OCI-LY1 (cell line): Measurements from ENCODE around the gene MRTFB.

Experiments used
- H2AFZ ChIP-seq: fragments of 200-600 bp; sonication (generic), shearing (Covaris generic); 2 replicates; pipeline ENCODE4 v1.6.0; 2014; ENCODE audit warnings: antibody characterized with exemption, mild to moderate bottlenecking, low read length
- H3F3A ChIP-seq: fragments of 200-600 bp; sonication (generic), shearing (Covaris generic); 2 replicates; pipeline ENCODE4 v1.6.0; 2014; ENCODE audit warnings: mild to moderate bottlenecking, antibody characterized with exemption, low read length, moderate library complexity; ENCODE audit not compliant: insufficient read depth
- H3K27ac ChIP-seq: fragments of 200-600 bp; sonication (generic); 2 replicates; pipeline ENCODE4 v1.5.1; 2014; ENCODE audit warnings: low read length, mixed run types, mild to moderate bottlenecking, low read depth; ENCODE audit not compliant: poor library complexity, severe bottlenecking
- H3K27me3 ChIP-seq: fragments of 200-600 bp; sonication (generic); 2 replicates; pipeline ENCODE4 v1.6.0; 2014; ENCODE audit warnings: antibody characterized with exemption, mild to moderate bottlenecking, low read length, moderate library complexity; ENCODE audit not compliant: insufficient read depth
- H3K36me3 ChIP-seq: fragments of 200-600 bp; sonication (generic); 2 replicates; pipeline ENCODE4 v1.6.1; 2014; ENCODE audit warnings: mild to moderate bottlenecking, antibody characterized with exemption, low read length, moderate library complexity, mixed read lengths; ENCODE audit not compliant: insufficient read depth
- H3K4me1 ChIP-seq: fragments of 200-600 bp; sonication (generic); 2 replicates; pipeline ENCODE4 v1.5.1; 2014; ENCODE audit warnings: mild to moderate bottlenecking, low read length, moderate library complexity; ENCODE audit not compliant: insufficient read depth, severe bottlenecking
- H3K4me2 ChIP-seq: fragments of 200-600 bp; sonication (generic), shearing (Covaris generic); 2 replicates; pipeline ENCODE4 v1.6.1; 2014; ENCODE audit warnings: low read length
- H3K4me3 ChIP-seq: fragments of 200-600 bp; sonication (generic); 2 replicates; pipeline ENCODE4 v1.5.1; 2014; ENCODE audit warnings: low read length, low read depth, mild to moderate bottlenecking, mixed read lengths; ENCODE audit not compliant: poor library complexity, severe bottlenecking
- H3K79me2 ChIP-seq: fragments of 200-600 bp; shearing (Covaris generic); 2 replicates; pipeline ENCODE4 v1.6.1; 2016; ENCODE audit warnings: mixed run types, low read length, mixed read lengths; ENCODE audit not compliant: insufficient read depth
- H3K9ac ChIP-seq: fragments of 200-600 bp; sonication (generic), shearing (Covaris generic); 2 replicates; pipeline ENCODE4 v1.6.1; 2014; ENCODE audit warnings: mild to moderate bottlenecking, low read length, mixed read lengths
- H3K9me2 ChIP-seq: fragments of 200-600 bp; sonication (generic), shearing (Covaris generic); 2 replicates; pipeline ENCODE4 v1.6.1; 2014; ENCODE audit warnings: low read depth, mild to moderate bottlenecking, low read length, mixed read lengths
- H3K9me3 ChIP-seq: fragments of 200-600 bp; shearing (Covaris generic); 2 replicates; pipeline ENCODE4 v1.6.1; 2014; ENCODE audit warnings: low read length, mixed read lengths
- H4K20me1 ChIP-seq: fragments of 200-600 bp; sonication (generic), shearing (Covaris generic); 2 replicates; pipeline ENCODE4 v1.6.0; 2016; ENCODE audit warnings: mild to moderate bottlenecking, low read length; ENCODE audit not compliant: insufficient read depth
- CTCF ChIP-seq: fragments of 200-600 bp; sonication (generic), shearing (Covaris generic); IDR thresholded peaks from 2 replicates; pipeline ENCODE4 v1.5.1; 2017; ENCODE audit warnings: mild to moderate bottlenecking, antibody characterized with exemption, low read length, moderate library complexity, mixed read lengths
- EZH2 ChIP-seq: fragments of 200-600 bp; sonication (generic), shearing (Covaris generic); IDR thresholded peaks from 2 replicates; pipeline ENCODE4 v1.8.0; 2017; ENCODE audit warnings: borderline replicate concordance, mixed run types, mild to moderate bottlenecking, antibody characterized with exemption, low read length, moderate library complexity, mixed read lengths

MRTFB gene

GRCh38 chr16:14240964-14241363, 169.8 kb downstream of the MRTFB start:
- Histone ChIP-seq H3K27ac (no peak overlapping the region), H4K20me1 (no peaks in the 10 kb centered on the region), H3K9ac (no peak overlapping the region), H3K4me3 (no peak overlapping the region), H3K4me2 (no peak overlapping the region), H3K27me3 (no peaks in the 10 kb centered on the region), H3F3A (no peaks in the 10 kb centered on the region), H3K9me2 (no peaks in the 10 kb centered on the region), H3K9me3 (no peaks in the 10 kb centered on the region), H3K79me2 (no peaks in the 10 kb centered on the region), H3K4me1 (no peaks in the 10 kb centered on the region), H2AFZ (no peak overlapping the region), H3K36me3 (peaks cover 12% of the 10 kb centered on the region; the same call in 1 of the 2 replicates)
- TF ChIP-seq CTCF, result no peak
- TF ChIP-seq EZH2, result no peak

- Histone ChIP-seq H4K20me1 (no peaks in the 10 kb centered on the region), H3K4me2 (no peak overlapping the region), H3K36me3 (peaks cover 18% of the 10 kb centered on the region; the same call in 1 of the 2 replicates), H3K4me3 (no peak overlapping the region), H3K4me1 (no peaks in the 10 kb centered on the region), H3K9ac (no peak overlapping the region), H3K27me3 (no peaks in the 10 kb centered on the region), H3K27ac (no peak overlapping the region), H3F3A (no peaks in the 10 kb centered on the region), H3K9me2 (no peaks in the 10 kb centered on the region), H3K9me3 (no peaks in the 10 kb centered on the region), H2AFZ (no peak overlapping the region), H3K79me2 (no peaks in the 10 kb centered on the region)
- no peak for TF ChIP-seq EZH2
- TF ChIP-seq CTCF, result no peak
These were observed 170.5 kb downstream of the MRTFB start for GRCh38 chr16:14241631-14242030.

- H3K9me3 ChIP-seq, result no peaks in the 10 kb centered on the region
- TF ChIP-seq EZH2 (no peak), CTCF (no peak)
- H3K27me3 ChIP-seq, result no peaks in the 10 kb centered on the region
- peaks cover 29% of the 10 kb centered on the region; the same call in 1 of the 2 replicates for H3K36me3 ChIP-seq
- no peaks in the 10 kb centered on the region for H3F3A ChIP-seq
- H3K4me2 ChIP-seq, result no peak overlapping the region
- no peak overlapping the region for H3K4me3 ChIP-seq
- H4K20me1 ChIP-seq, result no peaks in the 10 kb centered on the region
- H3K9me2 ChIP-seq, result no peaks in the 10 kb centered on the region
- H3K27ac ChIP-seq, result no peak overlapping the region
- H2AFZ ChIP-seq, result no peak overlapping the region
- H3K79me2 ChIP-seq, result no peaks in the 10 kb centered on the region
- H3K4me1 ChIP-seq, result no peaks in the 10 kb centered on the region
- H3K9ac ChIP-seq, result no peak overlapping the region
These were observed 171.7 kb downstream of the MRTFB start for GRCh38 chr16:14242769-14243168.
